Measurements from ENCODE around the gene FAM20C.
"Not testable (repeated sequence)": the region's sequence is repeated elsewhere in the genome, so short reads cannot be mapped to it uniquely, and the experiment has no call there.

Gene FAM20C

DNA sequence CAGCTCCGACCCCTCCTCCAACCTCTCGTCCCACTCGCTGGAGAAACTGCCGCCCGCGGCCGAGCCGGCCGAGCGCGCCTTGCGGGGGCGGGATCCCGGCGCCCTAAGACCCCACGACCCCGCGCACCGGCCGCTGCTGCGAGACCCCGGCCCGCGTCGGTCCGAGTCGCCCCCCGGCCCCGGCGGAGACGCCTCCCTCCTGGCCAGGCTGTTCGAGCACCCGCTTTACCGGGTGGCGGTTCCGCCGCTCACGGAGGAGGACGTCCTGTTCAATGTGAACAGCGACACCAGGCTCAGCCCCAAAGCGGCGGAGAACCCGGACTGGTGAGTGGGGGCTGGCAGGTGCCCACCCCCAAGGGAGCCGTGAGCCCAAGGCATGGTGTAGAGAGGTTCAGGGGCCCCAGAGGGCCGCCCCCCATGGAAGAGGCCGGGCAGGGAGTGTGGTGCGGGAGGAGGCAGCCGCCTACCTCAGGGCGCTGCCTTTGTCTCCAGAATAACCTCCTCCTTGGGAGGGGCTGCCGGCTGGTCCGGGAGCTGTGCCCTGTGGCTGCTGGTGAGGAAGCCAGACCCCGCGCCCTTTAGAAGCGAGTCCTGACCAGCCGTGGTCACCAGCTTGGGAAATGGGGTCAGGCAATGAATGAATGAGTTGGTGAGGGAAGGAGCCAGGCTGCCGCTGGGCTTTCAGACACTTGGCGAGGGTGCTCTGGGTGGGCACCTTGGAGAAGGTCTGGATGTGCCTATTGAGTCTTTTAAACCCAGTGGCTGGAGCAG is 1.3 kb downstream of the FAM20C start:
- peak in 1 of 2 experiments; percentile 22 for DNase-seq

DNA sequence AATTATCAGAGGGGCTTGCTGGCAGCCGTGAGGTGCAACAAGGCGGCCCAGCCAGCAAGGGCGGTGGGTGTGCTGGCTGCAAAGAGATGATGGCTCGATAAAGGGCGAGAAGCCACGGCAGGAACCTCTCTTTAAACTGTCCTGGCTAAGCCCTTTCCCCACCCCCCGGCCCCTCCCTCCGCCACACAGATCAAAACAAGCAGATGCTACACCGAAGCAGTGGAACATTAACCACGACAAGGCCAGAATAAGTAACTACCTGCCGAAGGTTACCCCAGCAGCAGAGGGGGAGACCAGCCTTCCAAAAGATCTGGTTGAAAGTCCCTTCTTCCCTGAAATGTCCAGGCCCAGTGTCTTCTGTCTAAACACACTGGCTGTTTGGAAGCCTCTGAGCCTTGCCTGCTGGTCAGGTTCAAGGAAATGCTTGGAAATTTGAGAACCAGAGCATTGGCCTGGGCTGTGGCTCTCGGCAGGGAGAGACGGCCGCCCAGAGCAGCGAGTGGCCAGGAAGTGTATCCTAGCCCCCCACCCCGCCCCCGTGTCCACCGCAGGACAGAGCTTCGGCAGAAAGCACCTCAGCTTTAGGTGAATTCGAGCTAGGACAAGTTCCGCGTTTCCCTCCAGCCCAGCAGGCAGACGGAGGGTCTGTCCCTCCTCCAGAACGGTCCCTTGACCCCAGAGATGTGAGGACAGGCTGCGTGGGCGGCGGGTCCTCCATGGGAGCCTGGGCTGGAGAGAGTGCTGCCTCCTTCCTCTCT is 2.1 kb downstream of the FAM20C start:
- DNase-seq = no peak

DNA sequence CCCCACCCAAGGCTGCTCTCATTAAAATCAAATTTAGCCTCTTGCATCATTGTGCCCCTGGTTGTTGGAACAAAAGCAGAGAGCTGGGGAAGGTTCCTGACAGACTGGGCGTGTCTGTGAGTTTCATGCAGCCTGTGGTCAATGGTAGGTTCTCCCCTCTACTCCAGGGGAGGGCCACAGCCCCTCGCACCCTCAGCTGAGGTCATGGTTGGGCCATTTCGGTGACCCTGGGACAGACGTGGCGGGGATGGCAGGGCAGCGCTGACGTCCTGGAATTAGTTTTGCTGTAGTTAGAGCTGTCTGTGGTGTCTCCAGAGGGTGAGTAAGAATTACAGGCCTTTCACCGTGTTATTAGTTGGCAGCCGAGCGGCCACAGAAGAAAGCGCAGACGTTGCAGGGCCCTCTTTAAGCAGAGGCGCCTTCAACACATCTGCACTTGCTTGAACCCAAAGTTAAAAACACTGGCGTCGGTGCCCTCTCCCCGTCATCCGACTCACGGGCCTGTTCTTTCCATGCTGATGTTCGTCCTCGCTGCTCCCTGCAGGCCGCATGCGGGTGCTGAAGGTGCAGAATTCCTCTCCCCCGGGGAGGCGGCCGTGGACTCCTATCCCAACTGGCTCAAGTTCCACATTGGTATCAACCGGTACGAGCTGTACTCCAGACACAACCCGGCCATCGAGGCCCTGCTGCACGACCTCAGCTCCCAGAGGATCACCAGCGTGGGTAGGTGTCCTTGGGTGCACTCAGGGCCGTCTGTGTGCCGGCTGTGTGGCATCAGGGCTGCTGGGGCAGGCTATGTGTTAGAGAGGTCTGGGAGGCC is 2.8 kb downstream of the FAM20C start:
- DNase-seq = no peak

DNA sequence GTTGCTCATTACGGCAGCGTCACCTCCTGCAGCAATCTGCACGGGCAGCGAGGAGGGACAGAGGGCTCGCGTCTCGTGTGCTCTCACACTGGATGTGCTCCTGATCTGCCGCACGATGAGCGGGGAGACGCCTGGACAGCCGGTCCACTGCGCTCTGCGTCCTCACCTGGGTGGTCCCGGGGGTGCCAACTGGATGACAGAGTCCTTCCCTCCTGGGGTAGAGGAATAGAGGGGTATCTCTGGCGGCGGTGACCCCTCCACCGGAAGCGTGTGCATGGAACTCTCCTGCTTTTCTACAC is 3.4 kb downstream of the FAM20C start:
- DNase-seq = no peak

DNA sequence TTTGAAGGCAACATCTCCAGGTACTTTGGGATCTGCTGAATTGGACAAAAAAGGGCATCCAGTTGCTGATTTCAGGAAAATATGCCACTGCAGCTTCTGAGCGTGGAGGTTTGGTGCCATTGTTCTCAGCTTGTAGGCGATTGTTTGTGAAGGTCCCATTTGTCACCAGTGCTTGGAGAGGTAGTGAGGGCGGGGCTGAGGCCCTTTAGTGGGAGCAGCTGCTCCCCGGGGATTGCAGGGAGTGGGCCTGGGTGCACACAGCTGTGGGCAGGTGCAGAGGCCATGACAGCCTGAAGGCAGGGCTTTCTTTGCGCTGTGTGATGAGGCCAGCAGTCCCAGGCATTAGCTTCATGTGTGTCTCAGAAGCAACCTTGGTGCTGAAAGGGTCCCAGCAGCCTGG is 3.9 kb downstream of the FAM20C start:
- DNase-seq = no peak

DNA sequence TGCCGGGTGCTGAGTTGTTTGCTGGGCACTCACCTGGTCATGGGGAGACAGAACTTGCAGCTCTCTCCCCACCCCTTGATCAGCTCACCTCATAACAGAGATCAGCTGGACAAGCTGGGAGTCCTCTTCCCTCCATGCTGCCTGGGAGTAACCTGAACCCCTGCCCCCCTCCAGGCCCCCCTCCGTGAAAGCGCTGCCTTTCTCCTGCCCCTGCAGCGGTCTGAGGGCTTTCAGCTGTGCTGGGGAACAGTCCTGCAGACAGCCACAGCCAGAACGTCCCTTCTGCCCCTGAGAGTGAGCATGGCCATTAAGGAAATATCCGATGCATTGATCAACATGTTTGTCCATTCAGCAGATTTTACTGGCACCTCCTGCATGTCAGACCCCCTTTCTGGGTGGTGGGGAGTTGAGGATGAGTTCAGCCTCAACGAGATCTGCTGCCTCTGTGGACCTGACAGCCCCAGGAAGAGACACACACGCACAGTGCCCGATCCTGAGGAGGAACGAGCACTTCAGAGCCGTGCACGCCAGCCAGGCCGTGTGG is 4.5 kb downstream of the FAM20C start:
- no peak for DNase-seq

DNA sequence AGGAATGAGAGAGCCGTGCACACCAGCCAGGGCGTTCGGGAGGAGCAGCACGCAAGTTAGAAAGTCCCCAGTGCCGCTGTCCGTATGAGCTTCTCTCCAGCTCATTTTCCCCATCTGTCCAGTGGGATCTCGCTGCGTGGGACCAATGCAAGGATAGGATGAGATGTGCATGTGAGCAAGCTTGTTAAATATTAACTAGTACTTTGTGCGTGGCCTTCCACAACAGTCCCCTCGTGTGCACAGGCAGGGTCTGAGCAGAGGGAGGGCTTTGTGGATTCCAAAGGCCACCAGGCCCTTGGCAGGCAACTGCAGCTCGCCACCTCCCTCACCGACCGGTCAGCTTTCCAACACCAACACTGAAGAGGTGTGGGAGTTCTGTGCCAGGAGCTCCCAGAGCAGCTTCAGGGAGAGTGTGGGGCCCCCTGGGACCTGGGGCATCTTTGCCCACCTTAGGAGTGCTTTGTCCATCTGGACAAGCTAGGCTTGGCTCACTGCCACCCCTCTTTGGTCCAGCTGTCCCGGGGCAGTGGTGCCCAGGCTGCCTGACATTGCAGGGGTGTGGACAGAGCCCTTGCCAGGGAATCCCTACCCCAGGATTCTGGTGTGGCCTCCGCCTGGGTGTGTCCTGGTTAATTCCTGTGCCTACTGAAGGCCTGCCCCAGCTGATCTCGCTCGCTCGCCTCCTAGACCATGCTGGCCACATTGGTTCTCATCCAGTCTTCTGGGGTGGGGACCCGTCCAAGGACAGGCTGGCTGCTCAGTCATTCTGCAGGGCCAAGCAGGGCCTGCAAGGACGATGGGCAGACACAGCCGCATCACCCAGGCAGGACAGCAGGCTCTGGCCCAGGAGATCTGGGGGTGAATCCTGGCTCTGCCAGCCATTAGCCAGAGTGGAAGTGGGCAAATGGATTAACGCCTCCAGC is 5.3 kb downstream of the FAM20C start:
- DNase-seq = no peak

DNA sequence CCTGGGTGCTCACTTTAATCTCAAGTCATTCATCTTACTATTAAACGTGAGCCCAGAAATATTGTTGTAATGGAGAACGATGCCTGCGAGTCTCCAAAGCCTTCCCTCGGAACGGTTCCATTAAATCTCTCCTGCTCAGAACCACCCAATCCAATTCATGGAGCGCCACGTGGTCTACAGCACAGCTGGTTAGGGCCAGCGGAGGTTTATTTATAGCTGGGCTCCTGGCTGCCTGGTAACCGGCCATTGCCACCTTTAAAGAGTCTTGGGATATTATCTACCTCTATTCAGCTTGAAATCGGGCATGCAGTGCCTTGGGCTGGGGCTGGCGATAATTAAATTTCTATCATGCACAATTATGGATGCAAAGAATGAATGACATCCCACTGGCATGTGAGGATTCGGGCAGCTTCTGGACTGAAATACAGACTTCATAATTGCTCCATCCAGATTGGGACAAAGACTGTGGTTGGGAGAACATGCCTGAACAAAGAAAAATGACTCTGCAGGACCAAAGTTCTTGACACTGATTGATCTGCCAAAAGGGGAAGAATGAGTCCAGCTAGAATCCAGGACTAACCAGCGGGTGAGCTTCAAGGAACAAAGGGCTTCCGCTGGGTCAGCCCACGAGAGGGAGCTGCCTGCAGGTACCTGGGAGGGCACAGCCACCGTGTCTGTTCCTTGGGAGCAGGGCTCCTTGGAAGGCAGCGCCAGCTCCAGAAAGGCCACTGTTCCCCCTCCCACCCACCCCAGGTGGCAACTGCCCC is 7.3 kb downstream of the FAM20C start:
- DNase-seq = no peak

DNA sequence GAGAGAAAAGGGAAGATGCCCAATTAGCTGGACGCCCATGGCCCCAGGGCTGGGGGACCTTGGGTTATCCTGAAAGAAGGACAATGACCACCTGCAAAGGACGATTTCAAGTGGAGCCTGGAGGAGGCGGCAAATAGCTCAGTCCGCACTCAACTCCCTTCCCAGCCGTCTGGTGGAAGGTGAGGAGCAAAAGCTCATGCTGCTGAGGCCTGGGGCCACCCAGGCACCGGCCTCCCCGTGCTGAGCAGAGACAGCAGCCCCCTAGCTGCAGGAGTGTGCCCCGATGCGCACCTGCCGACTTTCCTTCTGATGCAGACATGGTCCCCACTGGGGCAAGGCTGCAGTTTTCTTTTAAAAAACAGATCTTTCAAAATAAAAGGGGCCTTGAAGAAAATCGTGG is 7.9 kb downstream of the FAM20C start:
- DNase-seq = no peak

DNA sequence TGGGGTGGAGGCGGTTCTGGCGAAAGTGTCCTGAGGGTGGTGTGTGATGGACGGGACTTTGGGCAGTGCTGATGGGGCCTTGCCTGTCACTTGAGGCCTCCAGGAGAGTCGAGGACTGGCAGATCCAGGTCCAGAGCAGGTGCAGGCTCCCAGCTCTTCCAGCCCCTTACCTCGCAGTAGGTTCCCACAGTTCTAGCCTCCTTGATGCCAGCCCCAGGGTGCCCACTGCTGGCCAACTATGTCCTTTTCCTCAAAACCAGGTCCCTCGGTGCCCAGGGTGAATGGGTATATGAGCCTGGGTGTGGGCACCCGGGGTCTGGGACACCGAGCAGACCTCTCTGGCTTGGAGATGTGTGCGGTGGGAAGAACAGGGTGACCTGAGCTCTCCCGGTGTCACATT is 8.3 kb downstream of the FAM20C start:
- DNase-seq = no peak

DNA sequence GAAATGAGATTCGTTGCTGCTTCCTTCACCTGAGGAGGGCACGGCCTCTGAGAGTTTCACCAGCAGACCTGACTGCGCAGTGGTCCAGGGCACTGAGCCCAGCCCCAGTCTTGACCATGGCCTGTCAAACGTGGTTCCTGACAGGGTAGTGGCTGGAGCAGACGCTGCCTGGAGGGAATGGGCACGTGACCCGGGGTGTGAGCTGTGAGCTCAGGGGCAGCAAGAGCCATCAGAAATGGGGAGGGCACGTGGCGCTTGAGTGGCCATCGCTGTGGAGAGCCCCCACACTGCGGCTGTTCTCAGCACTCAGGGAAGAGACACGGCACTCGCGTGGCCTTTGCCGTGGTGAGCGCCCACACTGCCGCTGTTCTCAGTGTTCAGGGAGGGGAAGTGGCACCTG is 12.0 kb downstream of the FAM20C start:
- no peak for DNase-seq

DNA sequence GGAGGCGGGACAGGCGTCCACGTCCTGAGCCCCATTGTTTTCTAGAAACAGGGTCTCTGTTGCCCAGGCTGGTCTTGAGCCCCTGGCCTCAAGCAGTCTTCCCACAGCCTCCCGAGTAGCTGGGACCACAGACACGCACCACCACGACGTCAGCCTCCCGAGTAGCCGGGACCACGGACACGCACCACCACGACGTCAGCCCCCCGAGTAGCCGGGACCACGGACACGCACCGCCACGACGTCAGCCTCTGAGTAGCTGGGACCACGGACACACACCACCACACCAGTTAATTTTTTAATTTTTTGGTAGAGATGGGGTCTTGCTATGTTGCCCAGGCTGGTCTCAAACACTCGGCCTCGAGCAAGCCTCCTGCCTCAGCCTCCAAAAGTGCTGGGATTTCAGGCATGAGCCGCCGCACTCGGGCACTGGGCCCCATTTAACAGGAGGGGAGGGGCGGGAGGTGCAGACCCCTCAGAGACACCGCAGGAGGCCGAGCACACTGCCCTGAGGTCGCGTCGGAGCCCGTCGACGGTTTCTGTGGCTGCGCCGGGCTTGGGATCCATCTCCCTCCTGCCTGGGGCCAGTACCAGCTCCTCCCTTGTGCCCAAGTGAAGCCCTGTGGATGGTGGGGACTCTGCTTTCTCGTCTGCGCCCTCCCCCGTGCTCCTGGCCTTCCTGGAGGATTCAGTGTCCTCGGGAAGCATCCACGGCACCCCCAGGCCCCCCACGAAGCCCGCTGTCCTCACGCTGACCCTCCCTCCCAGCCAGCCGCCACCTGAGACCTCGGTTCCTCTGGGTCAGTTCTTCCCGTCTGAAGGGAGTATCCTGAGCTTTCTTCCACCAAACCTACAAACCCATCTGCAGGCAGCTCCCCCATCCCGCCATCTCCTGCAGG is 13.0 kb downstream of the FAM20C start:
- no peak for DNase-seq

DNA sequence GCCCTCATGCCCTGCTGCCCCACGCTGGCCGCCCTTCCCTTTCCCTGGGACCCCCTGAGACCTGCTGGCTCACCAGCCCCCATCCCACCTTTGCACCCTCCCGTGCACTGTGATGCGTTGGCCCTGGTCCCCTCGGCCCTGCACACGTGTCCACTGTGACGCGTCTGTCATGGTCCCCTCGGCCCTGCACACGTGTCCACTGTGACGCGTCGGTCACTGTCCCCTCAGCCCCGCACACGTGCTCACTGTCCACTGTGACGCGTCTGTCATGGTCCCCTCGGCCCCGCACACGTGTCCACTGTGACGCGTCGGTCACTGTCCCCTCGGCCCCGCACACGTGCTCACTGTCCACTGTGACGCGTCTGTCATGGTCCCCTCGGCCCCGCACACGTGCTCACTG is 14.0 kb downstream of the FAM20C start:
- not testable (repeated sequence) for DNase-seq

DNA sequence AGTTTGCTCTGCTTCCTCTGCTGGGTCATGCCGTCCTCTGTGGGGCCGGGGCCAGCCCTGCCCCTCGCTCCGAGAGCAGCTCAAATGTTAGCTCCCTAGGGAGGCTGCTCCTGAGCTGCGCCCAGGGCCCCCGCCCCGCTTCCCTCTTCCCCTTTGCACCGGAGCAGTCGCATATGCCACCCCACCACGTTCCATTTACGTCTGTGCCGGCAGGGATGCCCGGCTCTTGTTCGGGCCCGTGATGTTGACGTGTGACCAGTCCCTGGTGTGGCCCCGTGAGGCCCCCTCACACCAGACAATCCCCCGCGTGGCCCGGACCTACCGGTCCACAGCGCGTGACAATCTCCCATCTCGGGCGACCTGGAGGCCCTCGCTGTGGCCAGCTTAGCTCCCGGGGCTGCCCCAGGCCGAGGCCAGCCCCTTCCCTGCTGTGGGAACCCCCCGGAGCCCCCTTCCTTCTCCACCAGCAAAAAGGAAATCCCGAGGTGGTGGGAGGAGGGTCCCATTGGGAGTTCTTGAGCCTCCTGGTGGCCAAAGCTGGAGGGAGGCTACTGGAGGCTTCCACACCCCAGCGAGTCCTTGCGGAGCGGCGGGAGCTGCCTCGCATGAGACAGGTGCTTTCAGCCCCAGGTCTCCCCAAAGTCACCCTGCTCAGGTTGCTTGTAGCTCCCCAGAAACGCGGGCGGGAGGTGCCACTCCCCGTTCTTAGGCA is 15.2 kb downstream of the FAM20C start:
- DNase-seq = no peak

DNA sequence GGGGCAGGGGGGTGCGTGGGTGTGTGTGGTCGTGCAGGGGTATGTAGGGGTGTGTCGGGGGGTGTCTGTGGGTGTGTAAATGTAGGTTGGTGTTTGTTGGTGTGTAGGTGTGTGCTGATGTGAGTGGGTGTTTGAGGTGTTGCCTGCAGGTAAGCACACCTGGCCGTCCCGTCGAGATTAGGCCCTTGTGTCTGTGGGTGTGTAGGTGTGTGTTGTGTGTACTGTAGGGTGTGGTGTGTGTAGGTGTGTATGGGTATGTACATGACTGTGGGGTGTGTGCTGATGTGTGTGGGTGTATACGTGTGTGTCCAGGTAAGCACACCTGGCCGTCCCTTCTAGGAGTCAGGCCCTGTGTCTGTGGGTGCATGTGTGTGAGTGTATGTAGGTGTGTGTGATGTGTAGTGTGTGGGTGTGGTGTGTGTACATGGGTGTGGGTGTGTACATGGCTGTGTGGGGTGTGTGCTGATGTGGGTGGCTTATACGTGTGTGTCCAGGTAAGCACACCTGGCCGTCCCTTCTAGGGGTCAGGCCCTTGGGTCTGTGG is 15.8 kb downstream of the FAM20C start:
- DNase-seq = no peak

DNA sequence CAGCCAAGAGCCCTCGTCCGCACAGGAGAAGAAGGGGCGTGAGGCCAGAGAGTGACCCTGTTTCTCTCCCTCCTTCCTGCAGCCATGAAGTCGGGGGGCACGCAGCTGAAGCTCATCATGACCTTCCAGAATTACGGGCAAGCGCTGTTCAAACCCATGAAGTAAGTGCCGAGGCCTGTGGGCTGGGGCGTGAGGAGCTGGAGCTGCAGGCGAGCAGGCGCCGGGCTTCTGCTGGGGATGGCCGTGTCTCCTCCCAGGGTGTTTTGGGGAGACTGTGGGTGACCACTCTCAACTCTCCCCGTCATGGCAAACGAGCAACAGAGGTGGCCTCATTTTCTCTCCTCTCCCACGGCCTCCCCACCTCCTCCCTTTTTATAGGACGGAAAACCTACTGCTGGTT is 16.4 kb downstream of the FAM20C start:
- no peak for DNase-seq

DNA sequence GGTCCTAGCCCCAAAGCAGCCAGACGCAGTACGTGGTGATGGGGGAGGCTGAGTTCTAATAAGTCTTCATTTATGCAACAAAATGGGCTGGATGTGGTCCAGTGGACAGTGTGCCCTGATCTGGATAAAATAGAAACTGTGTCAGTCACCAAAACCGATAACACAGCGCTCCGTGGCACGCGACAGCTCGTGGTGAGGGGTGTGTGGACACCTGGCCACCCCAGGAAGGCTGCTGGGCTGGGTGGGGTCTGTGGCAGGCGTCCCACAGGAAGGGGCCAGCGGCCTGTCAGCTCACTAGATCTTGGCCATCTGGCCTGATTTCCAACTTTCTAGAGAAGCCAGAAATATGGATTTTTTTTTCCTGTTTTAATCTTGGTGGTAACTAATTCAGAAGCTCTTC is 17.0 kb downstream of the FAM20C start:
- DNase-seq = no peak

DNA sequence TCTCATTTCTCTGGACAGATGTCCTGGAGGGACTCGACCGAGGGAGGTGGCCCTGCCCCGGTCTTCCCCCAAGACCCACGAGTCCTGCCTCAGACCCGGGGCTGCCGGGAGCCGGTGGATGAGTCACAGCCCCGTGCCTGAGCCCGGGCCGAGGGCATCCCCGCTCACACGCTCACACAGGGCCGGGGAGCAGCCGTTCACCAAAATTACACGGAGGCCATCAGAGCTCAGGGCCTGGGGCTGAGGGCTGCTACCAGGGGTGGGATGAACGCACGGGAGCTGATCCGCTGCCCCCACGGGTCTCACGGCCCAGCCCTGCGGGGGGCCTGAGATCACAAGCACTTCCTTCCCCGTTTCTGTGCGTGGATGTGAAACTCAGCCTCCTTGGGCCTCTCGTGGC is 17.5 kb downstream of the FAM20C start:
- DNase-seq = no peak

DNA sequence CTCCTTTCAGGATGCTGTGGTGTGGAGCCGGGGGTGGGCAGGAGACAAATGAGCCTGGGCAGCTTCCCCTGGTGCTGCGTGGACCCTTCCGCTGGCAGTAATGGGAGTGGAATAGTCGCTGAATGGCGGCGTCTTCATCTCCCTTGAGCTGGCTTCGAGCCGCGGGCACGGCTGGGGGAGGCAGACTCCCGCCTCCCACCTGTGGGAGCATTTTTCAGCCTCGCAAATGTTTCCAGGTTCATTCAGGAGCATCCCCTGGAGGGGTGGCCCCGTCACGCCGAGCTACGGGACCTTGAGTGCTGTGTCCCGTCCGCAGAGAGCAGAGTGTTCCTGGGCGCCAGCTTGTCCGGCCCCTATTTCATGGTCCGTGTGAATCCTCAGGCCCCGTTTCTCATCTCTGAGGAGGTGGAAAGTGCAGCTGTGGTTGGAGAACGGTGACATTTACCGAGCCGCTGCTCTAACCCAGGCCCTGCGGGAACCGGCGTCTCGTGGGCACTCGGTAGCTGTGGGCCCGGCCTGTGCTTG is 18.1 kb downstream of the FAM20C start:
- DNase-seq = no peak

All from activated T-cell treated with anti-CD3 and anti-CD28 coated beads, Interleukin-2, amount 50 U/mL, for 48 hours (primary cell).